ENCODE data around the gene BMPER.

DNA sequence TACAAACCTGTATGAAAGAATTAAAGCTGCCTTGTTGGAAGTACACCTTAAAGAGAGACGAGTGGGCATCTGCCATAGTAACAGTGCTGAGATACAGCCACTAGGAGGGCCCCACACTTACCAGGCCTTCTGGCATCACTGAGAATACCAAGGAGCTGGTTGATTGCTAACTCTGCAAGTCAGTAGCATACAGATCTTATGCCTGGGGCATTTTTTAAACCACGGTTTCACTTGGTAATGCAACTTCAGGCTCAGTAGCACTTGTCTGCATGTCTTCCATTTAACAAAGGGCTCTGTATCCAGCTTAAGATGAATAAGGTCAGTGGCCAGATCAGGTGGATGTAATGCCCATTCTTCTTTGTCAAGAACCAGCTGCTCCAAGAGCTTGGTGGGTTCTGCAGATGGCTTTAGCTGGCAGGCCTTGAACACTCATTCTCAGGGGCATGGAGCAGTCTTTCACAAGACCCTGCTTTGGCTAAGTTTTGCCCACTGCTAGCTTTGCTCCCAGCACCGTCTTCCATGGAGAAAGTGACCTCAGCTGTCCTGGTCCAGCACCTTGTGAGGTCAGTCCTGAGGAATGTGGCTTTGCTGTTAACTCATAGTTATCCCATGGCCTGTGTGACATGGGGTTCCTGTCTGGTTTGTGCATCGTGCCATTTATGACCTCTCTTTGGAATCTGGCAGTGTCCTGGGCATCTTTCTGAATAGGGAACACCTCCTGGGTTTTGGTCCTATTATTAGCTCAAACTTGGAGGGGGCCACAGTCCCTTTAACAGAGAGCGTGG, 68.1 kb downstream of the BMPER start:
- no peak for TF ChIP-seq POLR2A (IDR thresholded peaks at IDR 0.05; ENCODE audit: low read depth, low read length)
- no peak for TF ChIP-seq POLR2AphosphoS5 (IDR thresholded peaks at IDR 0.05; ENCODE audit: low read depth, low read length)

Measured in GM12892 (cell line).